GM23338 (cell line): Measurements from ENCODE around the gene ADAMTSL4. TPM values are rescaled to one million over a fixed set of nuclear protein-coding genes. Genes with fewer than 3 reads are reported as not detected.
"Not testable (repeated sequence)": the region's sequence is repeated elsewhere in the genome, so short reads cannot be mapped to it uniquely, and the experiment has no call there.

ENCODE experiments used
- ATAC-seq: fragments of 200-7000 bp; cut with Tn5 transposase; 3 replicates; pipeline ENCODE4 v1.9.1; 2020
- DNase-seq: peaks from one replicate; pipeline ENCODE4 v3.0.0-alpha.2; 2015; ENCODE audit warnings: low spot score
- H2AFZ ChIP-seq: fragments of 200-600 bp; sonication (generic); 2 replicates; pipeline ENCODE4 v1.8.0; 2016; ENCODE audit warnings: antibody characterized with exemption, mild to moderate bottlenecking, moderate library complexity
- H3F3A ChIP-seq: fragments of 200-600 bp; sonication (generic); replicated peaks from 2 replicates; pipeline ENCODE4 v1.8.0; 2017; ENCODE audit warnings: antibody characterized with exemption, mixed run types, low read depth
- H3K27ac ChIP-seq: fragments of 200-600 bp; sonication (generic); 2 replicates; pipeline ENCODE4 v1.6.1; 2016; ENCODE audit warnings: low read depth
- H3K27me3 ChIP-seq: fragments of 200-600 bp; sonication (generic); 2 replicates; pipeline ENCODE4 v1.8.0; 2016; ENCODE audit warnings: mild to moderate bottlenecking, mixed run types, moderate library complexity; ENCODE audit not compliant: insufficient read depth
- H3K36me3 ChIP-seq: fragments of 200-600 bp; sonication (generic); 2 replicates; pipeline ENCODE4 v1.8.0; 2016; ENCODE audit warnings: mild to moderate bottlenecking; ENCODE audit not compliant: insufficient read depth
- H3K4me1 ChIP-seq: fragments of 200-600 bp; sonication (generic); 2 replicates; pipeline ENCODE4 v1.8.0; 2016; ENCODE audit warnings: mild to moderate bottlenecking, moderate library complexity; ENCODE audit not compliant: insufficient read depth
- H3K4me2 ChIP-seq: fragments of 200-600 bp; sonication (generic); 2 replicates; pipeline ENCODE4 v1.7.1; 2017; ENCODE audit warnings: mixed run types
- H3K4me3 ChIP-seq: fragments of 200-600 bp; sonication (generic); 2 replicates; pipeline ENCODE4 v1.6.1; 2016; ENCODE audit warnings: mixed run types
- H3K79me2 ChIP-seq: fragments of 200-600 bp; sonication (generic); replicated peaks from 2 replicates; pipeline ENCODE4 v1.8.0; 2017; ENCODE audit warnings: mild to moderate bottlenecking; ENCODE audit not compliant: insufficient read depth
- H3K9me2 ChIP-seq: fragments of 200-600 bp; sonication (generic); 2 replicates; pipeline ENCODE4 v1.8.0; 2017; ENCODE audit not compliant: insufficient read depth
- H4K20me1 ChIP-seq: fragments of 200-600 bp; sonication (generic); replicated peaks from 2 replicates; pipeline ENCODE4 v1.8.0; 2017; ENCODE audit warnings: mild to moderate bottlenecking; ENCODE audit not compliant: insufficient read depth
- H3K27ac Mint-ChIP-seq: 2 replicates; pipeline ENCODE4 v1.8.0; 2020; ENCODE audit warnings: inconsistent platforms, mild to moderate bottlenecking, moderate library complexity, mixed read lengths
- H3K27me3 Mint-ChIP-seq: 3 replicates; pipeline ENCODE4 v1.8.0; 2022; ENCODE audit warnings: low read depth, mild to moderate bottlenecking, moderate library complexity, mixed read lengths, inconsistent platforms; ENCODE audit not compliant: insufficient read depth, poor library complexity
- H3K36me3 Mint-ChIP-seq: 3 replicates; pipeline ENCODE4 v1.8.0; 2021; ENCODE audit warnings: low read depth, mild to moderate bottlenecking, inconsistent platforms, moderate library complexity, mixed read lengths
- H3K4me1 Mint-ChIP-seq: 3 replicates; pipeline ENCODE4 v1.8.0; 2020; ENCODE audit warnings: mild to moderate bottlenecking, inconsistent platforms, mixed read lengths
- H3K4me3 Mint-ChIP-seq: 3 replicates; pipeline ENCODE4 v1.8.0; 2021; ENCODE audit warnings: moderate library complexity, mild to moderate bottlenecking, inconsistent platforms, mixed read lengths
- H3K9me3 Mint-ChIP-seq: 3 replicates; pipeline ENCODE4 v1.8.0; 2020; ENCODE audit warnings: moderate library complexity, mild to moderate bottlenecking, inconsistent platforms, mixed read lengths
- CREB1 ChIP-seq: fragments of 250-450 bp; sonication (Bioruptor Pico); IDR thresholded peaks from 2 replicates; pipeline ENCODE4 v1.5.0; 2020; ENCODE audit warnings: low read depth, mild to moderate bottlenecking, moderate library complexity
- EZH2 ChIP-seq: fragments of 200-600 bp; sonication (generic); IDR thresholded peaks from one replicate; pipeline ENCODE4 v1.8.0; 2017; ENCODE audit warnings: antibody characterized with exemption, mild to moderate bottlenecking, low read depth; ENCODE audit not compliant: unreplicated experiment
- EZH2phosphoT487 ChIP-seq: fragments of 200-600 bp; sonication (generic); IDR thresholded peaks from one replicate; pipeline ENCODE4 v1.8.1; 2018; ENCODE audit warnings: antibody characterized with exemption; ENCODE audit not compliant: unreplicated experiment
- NANOG ChIP-seq: IDR thresholded peaks from 2 replicates; pipeline ENCODE4 v1.6.1; 2016; ENCODE audit warnings: antibody characterized with exemption, borderline replicate concordance
- POLR2AphosphoS5 ChIP-seq: IDR thresholded peaks from 2 replicates; pipeline ENCODE4 v1.6.1; 2016; ENCODE audit warnings: antibody characterized with exemption, low read depth
- STAT1 ChIP-seq: IDR thresholded peaks from one replicate; pipeline ENCODE4 v1.6.1; 2016; ENCODE audit warnings: antibody characterized with exemption; ENCODE audit not compliant: unreplicated experiment
- ZNF114 ChIP-seq: fragments of 250-450 bp; sonication (Bioruptor Pico); IDR thresholded peaks from 2 replicates; pipeline ENCODE4 v1.5.0; 2020; ENCODE audit warnings: mild to moderate bottlenecking, moderate library complexity
- ZNF331 ChIP-seq: fragments of 250-450 bp; sonication (Bioruptor Pico); IDR thresholded peaks from 2 replicates; pipeline ENCODE4 v1.5.0; 2020; ENCODE audit warnings: low read depth, mild to moderate bottlenecking, moderate library complexity
- polyA plus RNA-seq: library from polyadenylated mRNA; unstranded; fragments of >200 nt; fragmentation: Nextera tagmentation; extraction: Ambion mirVana; gene quantifications from 2 replicates; pipeline ENCODE4 v1.2.1, GENCODE V29; 2016
- total RNA-seq: library from RNA; depleted of rRNA; stranded (reverse); fragments of >200 nt; shearing (Covaris generic); gene quantifications from 2 replicates; pipeline ENCODE4 v1.2.3, GENCODE V29; 2014
- TF ChIP-seq, protein P1 (sequence below): IDR thresholded peaks from one replicate; pipeline ENCODE4 v1.6.1; 2018; ENCODE audit warnings: antibody characterized with exemption; ENCODE audit not compliant: unreplicated experiment
- TF ChIP-seq, protein P2 (sequence below): fragments of 250-450 bp; sonication (Bioruptor Pico); IDR thresholded peaks from 2 replicates; pipeline ENCODE4 v1.5.0; 2020; ENCODE audit warnings: mild to moderate bottlenecking, moderate library complexity
- TF ChIP-seq, protein P3 (sequence below): IDR thresholded peaks from 2 replicates; pipeline ENCODE4 v1.6.1; 2016; ENCODE audit warnings: antibody characterized with exemption

The ADAMTSL4 gene
- total and polyA plus RNA-seq, 2 experiments from 2014 or later: 5.3 to 5.8 TPM

DNA sequence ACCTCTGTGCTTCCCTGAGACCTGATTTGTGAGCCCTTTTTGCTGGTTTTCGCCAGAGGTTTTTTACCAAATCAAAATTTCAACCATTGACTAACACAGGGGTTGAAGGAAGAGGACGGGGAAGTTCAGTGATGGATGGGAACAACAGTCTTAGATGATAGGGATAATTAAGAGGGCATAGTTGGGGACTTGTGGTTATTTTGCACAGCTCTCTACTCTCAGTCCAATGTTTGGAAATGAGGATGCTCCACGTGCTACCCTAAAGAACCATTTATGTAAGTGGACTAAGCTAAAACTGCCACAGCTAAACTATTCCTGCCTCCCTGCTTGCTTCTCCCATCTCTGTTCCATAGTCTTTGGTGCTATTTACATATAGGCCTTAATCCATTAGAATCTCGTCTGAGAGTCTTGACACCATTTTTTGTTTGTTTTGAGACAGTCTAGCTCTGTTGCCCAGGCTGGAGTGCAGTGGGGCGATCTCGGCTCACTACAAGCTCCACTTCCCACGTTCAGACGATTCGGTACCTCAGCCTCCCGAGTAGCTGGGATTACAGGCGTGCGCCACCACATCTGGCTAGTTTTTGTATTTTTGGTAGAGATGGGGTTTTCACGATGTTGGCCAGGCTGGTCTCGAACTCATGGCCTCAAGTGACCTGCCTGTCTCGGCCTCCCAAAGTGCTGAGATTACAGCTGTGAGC, 30.9 kb downstream of the ADAMTSL4 start:
- H3K79me2 ChIP-seq: peaks cover 52% of the 10 kb centered on the region
- TF ChIP-seq EZH2phosphoT487: no peak
- TF ChIP-seq, protein P1, sequence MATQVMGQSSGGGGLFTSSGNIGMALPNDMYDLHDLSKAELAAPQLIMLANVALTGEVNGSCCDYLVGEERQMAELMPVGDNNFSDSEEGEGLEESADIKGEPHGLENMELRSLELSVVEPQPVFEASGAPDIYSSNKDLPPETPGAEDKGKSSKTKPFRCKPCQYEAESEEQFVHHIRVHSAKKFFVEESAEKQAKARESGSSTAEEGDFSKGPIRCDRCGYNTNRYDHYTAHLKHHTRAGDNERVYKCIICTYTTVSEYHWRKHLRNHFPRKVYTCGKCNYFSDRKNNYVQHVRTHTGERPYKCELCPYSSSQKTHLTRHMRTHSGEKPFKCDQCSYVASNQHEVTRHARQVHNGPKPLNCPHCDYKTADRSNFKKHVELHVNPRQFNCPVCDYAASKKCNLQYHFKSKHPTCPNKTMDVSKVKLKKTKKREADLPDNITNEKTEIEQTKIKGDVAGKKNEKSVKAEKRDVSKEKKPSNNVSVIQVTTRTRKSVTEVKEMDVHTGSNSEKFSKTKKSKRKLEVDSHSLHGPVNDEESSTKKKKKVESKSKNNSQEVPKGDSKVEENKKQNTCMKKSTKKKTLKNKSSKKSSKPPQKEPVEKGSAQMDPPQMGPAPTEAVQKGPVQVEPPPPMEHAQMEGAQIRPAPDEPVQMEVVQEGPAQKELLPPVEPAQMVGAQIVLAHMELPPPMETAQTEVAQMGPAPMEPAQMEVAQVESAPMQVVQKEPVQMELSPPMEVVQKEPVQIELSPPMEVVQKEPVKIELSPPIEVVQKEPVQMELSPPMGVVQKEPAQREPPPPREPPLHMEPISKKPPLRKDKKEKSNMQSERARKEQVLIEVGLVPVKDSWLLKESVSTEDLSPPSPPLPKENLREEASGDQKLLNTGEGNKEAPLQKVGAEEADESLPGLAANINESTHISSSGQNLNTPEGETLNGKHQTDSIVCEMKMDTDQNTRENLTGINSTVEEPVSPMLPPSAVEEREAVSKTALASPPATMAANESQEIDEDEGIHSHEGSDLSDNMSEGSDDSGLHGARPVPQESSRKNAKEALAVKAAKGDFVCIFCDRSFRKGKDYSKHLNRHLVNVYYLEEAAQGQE: no peak
- TF ChIP-seq ZNF331: no peak
- TF ChIP-seq CREB1: no peak
- TF ChIP-seq, protein P2, sequence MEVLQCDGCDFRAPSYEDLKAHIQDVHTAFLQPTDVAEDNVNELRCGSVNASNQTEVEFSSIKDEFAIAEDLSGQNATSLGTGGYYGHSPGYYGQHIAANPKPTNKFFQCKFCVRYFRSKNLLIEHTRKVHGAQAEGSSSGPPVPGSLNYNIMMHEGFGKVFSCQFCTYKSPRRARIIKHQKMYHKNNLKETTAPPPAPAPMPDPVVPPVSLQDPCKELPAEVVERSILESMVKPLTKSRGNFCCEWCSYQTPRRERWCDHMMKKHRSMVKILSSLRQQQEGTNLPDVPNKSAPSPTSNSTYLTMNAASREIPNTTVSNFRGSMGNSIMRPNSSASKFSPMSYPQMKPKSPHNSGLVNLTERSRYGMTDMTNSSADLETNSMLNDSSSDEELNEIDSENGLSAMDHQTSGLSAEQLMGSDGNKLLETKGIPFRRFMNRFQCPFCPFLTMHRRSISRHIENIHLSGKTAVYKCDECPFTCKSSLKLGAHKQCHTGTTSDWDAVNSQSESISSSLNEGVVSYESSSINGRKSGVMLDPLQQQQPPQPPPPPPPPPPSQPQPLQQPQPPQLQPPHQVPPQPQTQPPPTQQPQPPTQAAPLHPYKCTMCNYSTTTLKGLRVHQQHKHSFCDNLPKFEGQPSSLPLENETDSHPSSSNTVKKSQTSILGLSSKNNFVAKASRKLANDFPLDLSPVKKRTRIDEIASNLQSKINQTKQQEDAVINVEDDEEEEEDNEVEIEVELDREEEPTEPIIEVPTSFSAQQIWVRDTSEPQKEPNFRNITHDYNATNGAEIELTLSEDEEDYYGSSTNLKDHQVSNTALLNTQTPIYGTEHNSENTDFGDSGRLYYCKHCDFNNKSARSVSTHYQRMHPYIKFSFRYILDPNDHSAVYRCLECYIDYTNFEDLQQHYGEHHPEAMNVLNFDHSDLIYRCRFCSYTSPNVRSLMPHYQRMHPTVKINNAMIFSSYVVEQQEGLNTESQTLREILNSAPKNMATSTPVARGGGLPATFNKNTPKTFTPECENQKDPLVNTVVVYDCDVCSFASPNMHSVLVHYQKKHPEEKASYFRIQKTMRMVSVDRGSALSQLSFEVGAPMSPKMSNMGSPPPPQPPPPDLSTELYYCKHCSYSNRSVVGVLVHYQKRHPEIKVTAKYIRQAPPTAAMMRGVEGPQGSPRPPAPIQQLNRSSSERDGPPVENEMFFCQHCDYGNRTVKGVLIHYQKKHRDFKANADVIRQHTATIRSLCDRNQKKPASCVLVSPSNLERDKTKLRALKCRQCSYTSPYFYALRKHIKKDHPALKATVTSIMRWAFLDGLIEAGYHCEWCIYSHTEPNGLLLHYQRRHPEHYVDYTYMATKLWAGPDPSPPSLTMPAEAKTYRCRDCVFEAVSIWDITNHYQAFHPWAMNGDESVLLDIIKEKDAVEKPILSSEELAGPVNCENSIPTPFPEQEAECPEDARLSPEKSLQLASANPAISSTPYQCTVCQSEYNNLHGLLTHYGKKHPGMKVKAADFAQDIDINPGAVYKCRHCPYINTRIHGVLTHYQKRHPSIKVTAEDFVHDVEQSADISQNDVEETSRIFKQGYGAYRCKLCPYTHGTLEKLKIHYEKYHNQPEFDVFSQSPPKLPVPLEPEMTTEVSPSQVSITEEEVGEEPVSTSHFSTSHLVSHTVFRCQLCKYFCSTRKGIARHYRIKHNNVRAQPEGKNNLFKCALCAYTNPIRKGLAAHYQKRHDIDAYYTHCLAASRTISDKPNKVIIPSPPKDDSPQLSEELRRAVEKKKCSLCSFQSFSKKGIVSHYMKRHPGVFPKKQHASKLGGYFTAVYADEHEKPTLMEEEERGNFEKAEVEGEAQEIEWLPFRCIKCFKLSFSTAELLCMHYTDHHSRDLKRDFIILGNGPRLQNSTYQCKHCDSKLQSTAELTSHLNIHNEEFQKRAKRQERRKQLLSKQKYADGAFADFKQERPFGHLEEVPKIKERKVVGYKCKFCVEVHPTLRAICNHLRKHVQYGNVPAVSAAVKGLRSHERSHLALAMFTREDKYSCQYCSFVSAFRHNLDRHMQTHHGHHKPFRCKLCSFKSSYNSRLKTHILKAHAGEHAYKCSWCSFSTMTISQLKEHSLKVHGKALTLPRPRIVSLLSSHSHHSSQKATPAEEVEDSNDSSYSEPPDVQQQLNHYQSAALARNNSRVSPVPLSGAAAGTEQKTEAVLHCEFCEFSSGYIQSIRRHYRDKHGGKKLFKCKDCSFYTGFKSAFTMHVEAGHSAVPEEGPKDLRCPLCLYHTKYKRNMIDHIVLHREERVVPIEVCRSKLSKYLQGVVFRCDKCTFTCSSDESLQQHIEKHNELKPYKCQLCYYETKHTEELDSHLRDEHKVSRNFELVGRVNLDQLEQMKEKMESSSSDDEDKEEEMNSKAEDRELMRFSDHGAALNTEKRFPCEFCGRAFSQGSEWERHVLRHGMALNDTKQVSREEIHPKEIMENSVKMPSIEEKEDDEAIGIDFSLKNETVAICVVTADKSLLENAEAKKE (CRISPR knock-in tag): no peak
- no peak for TF ChIP-seq EZH2
- no peak for TF ChIP-seq ZNF114 (CRISPR knock-in tag)
- TF ChIP-seq, protein P3, sequence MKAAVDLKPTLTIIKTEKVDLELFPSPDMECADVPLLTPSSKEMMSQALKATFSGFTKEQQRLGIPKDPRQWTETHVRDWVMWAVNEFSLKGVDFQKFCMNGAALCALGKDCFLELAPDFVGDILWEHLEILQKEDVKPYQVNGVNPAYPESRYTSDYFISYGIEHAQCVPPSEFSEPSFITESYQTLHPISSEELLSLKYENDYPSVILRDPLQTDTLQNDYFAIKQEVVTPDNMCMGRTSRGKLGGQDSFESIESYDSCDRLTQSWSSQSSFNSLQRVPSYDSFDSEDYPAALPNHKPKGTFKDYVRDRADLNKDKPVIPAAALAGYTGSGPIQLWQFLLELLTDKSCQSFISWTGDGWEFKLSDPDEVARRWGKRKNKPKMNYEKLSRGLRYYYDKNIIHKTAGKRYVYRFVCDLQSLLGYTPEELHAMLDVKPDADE: no peak
- no peak for TF ChIP-seq STAT1
- no peak for TF ChIP-seq NANOG
- TF ChIP-seq POLR2AphosphoS5: no peak
- DNase-seq: no peak

DNA sequence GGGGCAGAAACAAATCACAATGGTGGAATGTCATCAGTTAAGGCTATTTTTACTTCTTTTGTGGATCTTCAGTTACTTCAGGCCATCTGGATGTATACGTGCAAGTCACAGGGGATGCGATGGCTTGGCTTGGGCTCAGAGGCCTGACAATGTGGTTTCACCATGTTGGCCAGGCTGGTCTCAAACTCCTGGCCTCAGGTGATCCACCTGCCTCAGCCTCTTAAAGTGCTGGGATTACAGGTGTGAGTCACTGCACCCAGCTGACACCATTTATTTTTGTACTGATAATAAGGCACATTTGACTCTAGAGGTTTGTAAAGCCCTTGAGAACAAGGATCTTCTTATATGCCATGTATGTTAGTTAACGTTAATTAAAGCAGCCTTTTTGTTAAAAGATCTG, 31.8 kb downstream of the ADAMTSL4 start:
- not testable (repeated sequence) for H3K9me2 ChIP-seq, H3K9me3 Mint-ChIP-seq, ATAC-seq, H3K4me2 ChIP-seq, H3K27me3 ChIP-seq, H3K27ac ChIP-seq, H2AFZ ChIP-seq, DNase-seq, H3K4me3 ChIP-seq
- Histone ChIP-seq H3F3A (peaks cover 36% of the 10 kb centered on the region), H4K20me1 (peaks cover 25% of the 10 kb centered on the region), H3K36me3 (peaks cover 27% of the 10 kb centered on the region), H3K79me2 (peaks cover 43% of the 10 kb centered on the region), H3K4me1 (peaks cover 18% of the 10 kb centered on the region)
- peak overlapping the region; percentile 83 for H3K4me3 Mint-ChIP-seq
- peaks cover 34% of the 10 kb centered on the region for H3K36me3 Mint-ChIP-seq
- peak overlapping the region; percentile 99 for H3K27ac Mint-ChIP-seq
- H3K27me3 Mint-ChIP-seq: peaks cover 29% of the 10 kb centered on the region
- H3K4me1 Mint-ChIP-seq: peaks cover 16% of the 10 kb centered on the region

More for the DNA sequence above, 30.9 kb downstream of the ADAMTSL4 start:
- Histone ChIP-seq H4K20me1 (peaks cover 34% of the 10 kb centered on the region), H3K4me3 (peak overlapping the region; percentile 96), H3F3A (peaks cover 45% of the 10 kb centered on the region), H3K27me3 (no peaks in the 10 kb centered on the region), H3K4me2 (peak overlapping the region; percentile 91), H2AFZ (no peak overlapping the region), H3K4me1 (peaks cover 27% of the 10 kb centered on the region), H3K36me3 (peaks cover 36% of the 10 kb centered on the region), H3K9me2 (no peaks in the 10 kb centered on the region), H3K27ac (peak overlapping the region; percentile 99)
- Mint-ChIP-seq H3K4me1 (peaks cover 25% of the 10 kb centered on the region), H3K36me3 (peaks cover 42% of the 10 kb centered on the region), H3K27ac (peak overlapping the region; percentile 99), H3K27me3 (peaks cover 30% of the 10 kb centered on the region), H3K9me3 (peaks cover 8% of the 10 kb centered on the region; the same call in 1 of the 3 replicates), H3K4me3 (peak overlapping the region; percentile 83)
- ATAC-seq: no peak
